ENCODE data around the gene NHSL2.

NHSL2 gene

GRCh38 chrX:72027024-72027913 is 116.6 kb downstream of the NHSL2 start:
- no peak for TF ChIP-seq ZNF274 (IDR thresholded peaks at IDR 0.05; ENCODE audit: low read depth, low read length)
- H3K4me3 ChIP-seq (ENCODE audit: low read length), result no peak overlapping the region

- H3K4me3 ChIP-seq (ENCODE audit: low read length), result no peak overlapping the region
- no peak for TF ChIP-seq ZNF274 (IDR thresholded peaks at IDR 0.05; ENCODE audit: low read depth, low read length)
Observed at GRCh38 chrX:72027914-72028307, 117.3 kb downstream of the NHSL2 start.

- H3K4me3 ChIP-seq (ENCODE audit: low read length), result no peak overlapping the region
- no peak for TF ChIP-seq ZNF274 (IDR thresholded peaks at IDR 0.05; ENCODE audit: low read depth, low read length)
Observed at GRCh38 chrX:72028701-72029470, 118.2 kb downstream of the NHSL2 start.

- TF ChIP-seq ZNF274 (IDR thresholded peaks at IDR 0.05; ENCODE audit: low read depth, low read length), result no peak
- no peak overlapping the region for H3K4me3 ChIP-seq (ENCODE audit: low read length)
Observed at GRCh38 chrX:72029483-72030411, 119.1 kb downstream of the NHSL2 start.

- no peak overlapping the region for H3K4me3 ChIP-seq (ENCODE audit: low read length)
- TF ChIP-seq ZNF274 (IDR thresholded peaks at IDR 0.05; ENCODE audit: low read depth, low read length), result no peak
Observed at GRCh38 chrX:72030431-72030830, 119.8 kb downstream of the NHSL2 start.

- no peak overlapping the region for H3K4me3 ChIP-seq (ENCODE audit: low read length)
Observed at GRCh38 chrX:72031118-72031517, 120.5 kb downstream of the NHSL2 start.

GRCh38 chrX:72031634-72032033 is 121.0 kb downstream of the NHSL2 start:
- no peak for TF ChIP-seq ZNF274 (IDR thresholded peaks at IDR 0.05; ENCODE audit: low read depth, low read length)
- H3K4me3 ChIP-seq (ENCODE audit: low read length), result no peak overlapping the region

More at GRCh38 chrX:72031118-72031517, 120.5 kb downstream of the NHSL2 start:
- TF ChIP-seq ZNF274 (IDR thresholded peaks at IDR 0.05; ENCODE audit: low read depth, low read length), result no peak

GRCh38 chrX:72037601-72038000 is 127.0 kb downstream of the NHSL2 start:
- TF ChIP-seq ZNF274 (IDR thresholded peaks at IDR 0.05; ENCODE audit: low read depth, low read length), result no peak
- no peak overlapping the region for H3K4me3 ChIP-seq (ENCODE audit: low read length)

GRCh38 chrX:72038016-72038415 is 127.4 kb downstream of the NHSL2 start:
- TF ChIP-seq ZNF274 (IDR thresholded peaks at IDR 0.05; ENCODE audit: low read depth, low read length), result no peak
- no peak overlapping the region for H3K4me3 ChIP-seq (ENCODE audit: low read length)

GRCh38 chrX:72038868-72039267 is 128.2 kb downstream of the NHSL2 start:
- no peak for TF ChIP-seq ZNF274 (IDR thresholded peaks at IDR 0.05; ENCODE audit: low read depth, low read length)
- no peak overlapping the region for H3K4me3 ChIP-seq (ENCODE audit: low read length)

- no peak for TF ChIP-seq ZNF274 (IDR thresholded peaks at IDR 0.05; ENCODE audit: low read depth, low read length)
- no peak overlapping the region for H3K4me3 ChIP-seq (ENCODE audit: low read length)
Observed at GRCh38 chrX:72040506-72040905, 129.9 kb downstream of the NHSL2 start.

- no peak for TF ChIP-seq ZNF274 (IDR thresholded peaks at IDR 0.05; ENCODE audit: low read depth, low read length)
- no peak overlapping the region for H3K4me3 ChIP-seq (ENCODE audit: low read length)
Observed at GRCh38 chrX:72041176-72041575, 130.5 kb downstream of the NHSL2 start.

- TF ChIP-seq ZNF274 (IDR thresholded peaks at IDR 0.05; ENCODE audit: low read depth, low read length), result no peak
- no peak overlapping the region for H3K4me3 ChIP-seq (ENCODE audit: low read length)
Observed at GRCh38 chrX:72041871-72042851, 131.5 kb downstream of the NHSL2 start.

Measured in GM08714 (cell line).